Body of pancreas (tissue), 4 donors: ENCODE results near the gene NKX2-3.

Source experiments
- CTCF ChIP-seq, 7 experiments: fragments of 450-650 bp in 4 of 7; fragments of 200-600 bp in 3 of 7; sonication (generic) in 3 of 7; IDR thresholded peaks; one replicate each; pipeline ENCODE4 v1.5.1; 2016 to 2019; ENCODE audit warnings: antibody characterized with exemption in 7 of 7
- POLR2A ChIP-seq, 3 donors: fragments of 450-650 bp; IDR thresholded peaks; one replicate each; pipeline ENCODE4 v1.6.1; 2016; ENCODE audit warnings: antibody characterized with exemption in 3 of 3, mild to moderate bottlenecking in 2 of 3

- TF ChIP-seq CTCF (IDR thresholded peaks at IDR 0.05) (no peak), POLR2A (IDR thresholded peaks at IDR 0.05) (no peak)
Measured at GRCh38 chr10:99531696-99532593, 797 bp upstream of the NKX2-3 start.
